H1 (cell line): ENCODE results near the gene C15orf62. TPM values are rescaled to one million over a fixed set of nuclear protein-coding genes. Genes with fewer than 3 reads are reported as not detected.

Source experiments
- CTCF ChIA-PET: fragments of 300-600 bp; sonication (Branson Sonifier 250); formaldehyde crosslinking; loops from one replicate; lab custom pipeline; 2021; ENCODE audit not compliant: partially characterized antibody; lab: Charles Lee
- POLR2A ChIA-PET: fragments of 300-600 bp; sonication (Branson Sonifier 250); formaldehyde crosslinking; loops from one replicate; lab custom pipeline; 2021; ENCODE audit warnings: inconsistent platforms; ENCODE audit not compliant: partially characterized antibody; lab: Charles Lee
- DNase-seq, 2 experiments: peaks; one replicate each; pipeline versions ENCODE4 v3.0.0 to v3.0.0-alpha.2; 2010 to 2022; ENCODE audit warnings: low spot score in 2 of 2, low read depth in 1 of 2, mixed read lengths in 1 of 2
- FAIRE-seq: peaks from 2 replicates; lab custom pipeline; 2011; peaks lifted over from hg19 to GRCh38; lab: Jason Lieb, UNC
- H2AFZ ChIP-seq: 2 replicates; pipeline ENCODE4 v1.8.1; 2012; ENCODE audit warnings: low read length, inconsistent platforms
- H2AK5ac ChIP-seq: 2 replicates; pipeline ENCODE4 v1.6.1; 2013; ENCODE audit warnings: low read depth, low read length
- H2BK120ac ChIP-seq: replicated peaks from 2 replicates; pipeline ENCODE3; 2013; ENCODE audit warnings: low read depth, low read length, inconsistent platforms
- H2BK12ac ChIP-seq: 2 replicates; pipeline ENCODE4 v1.6.1; 2013; ENCODE audit warnings: low read depth, low read length
- H2BK15ac ChIP-seq: 2 replicates; pipeline ENCODE4 v1.6.1; 2013; ENCODE audit warnings: low read length
- H2BK20ac ChIP-seq: 2 replicates; pipeline ENCODE4 v1.6.1; 2013; ENCODE audit warnings: low read length
- H2BK5ac ChIP-seq: 2 replicates; pipeline ENCODE4 v1.6.1; 2013; ENCODE audit warnings: low read depth, low read length
- H3K14ac ChIP-seq: 2 replicates; pipeline ENCODE4 v1.6.1; 2013; ENCODE audit warnings: inconsistent platforms; ENCODE audit not compliant: insufficient read length
- H3K18ac ChIP-seq: 2 replicates; pipeline ENCODE4 v1.6.1; 2013; ENCODE audit warnings: low read length; ENCODE audit errors: extremely low read depth
- H3K23ac ChIP-seq: 2 replicates; pipeline ENCODE4 v1.6.1; 2013; ENCODE audit warnings: inconsistent platforms; ENCODE audit not compliant: insufficient read length
- H3K23me2 ChIP-seq: 2 replicates; pipeline ENCODE4 v1.6.1; 2013; ENCODE audit warnings: low read depth, low read length
- H3K27ac ChIP-seq: 2 replicates; pipeline ENCODE4 v1.6.1; 2011; ENCODE audit warnings: low read depth, low read length, inconsistent platforms
- H3K27me3 ChIP-seq, 4 experiments: replicated peaks in 1 of 4; 1 replicate in 1 of 4; 2 replicates in 3 of 4; pipeline versions ENCODE4 v1.6.1 to v1.8.1; 2011 to 2013; ENCODE audit warnings: low read length in 3 of 4, mild to moderate bottlenecking in 3 of 4, inconsistent platforms in 2 of 4, mixed read lengths in 2 of 4, moderate library complexity in 1 of 4; ENCODE audit not compliant: control insufficient read depth in 3 of 4, insufficient read depth in 3 of 4; ENCODE audit errors: extremely low read depth in 1 of 4
- H3K36me3 ChIP-seq, 4 experiments: 2 replicates each; pipeline versions ENCODE4 v1.6.1 to v1.8.1; 2011 to 2013; ENCODE audit warnings: mild to moderate bottlenecking in 4 of 4, low read length in 3 of 4, moderate library complexity in 2 of 4, control low read depth in 1 of 4, inconsistent platforms in 1 of 4; ENCODE audit not compliant: insufficient read depth in 4 of 4, control insufficient read depth in 2 of 4
- H3K4ac ChIP-seq: replicated peaks from 2 replicates; pipeline ENCODE3; 2013; ENCODE audit warnings: low read length, low read depth, mixed read lengths, inconsistent platforms; ENCODE audit not compliant: insufficient read length
- H3K4me1 ChIP-seq, 4 experiments: replicated peaks in 1 of 4; 1 replicate in 1 of 4; 2 replicates in 3 of 4; pipeline versions ENCODE4 v1.6.1 to v1.8.1; 2011 to 2013; ENCODE audit warnings: low read length in 3 of 4, inconsistent platforms in 2 of 4, mixed read lengths in 1 of 4; ENCODE audit not compliant: insufficient read depth in 4 of 4, control insufficient read depth in 3 of 4
- H3K4me2 ChIP-seq, 2 experiments: 2 replicates each; pipeline versions ENCODE4 v1.6.1 to v1.8.1; 2011 to 2013; ENCODE audit warnings: low read depth in 2 of 2, low read length in 2 of 2, control low read depth in 1 of 2, inconsistent platforms in 1 of 2, mild to moderate bottlenecking in 1 of 2; ENCODE audit not compliant: insufficient read depth in 1 of 2
- H3K4me3 ChIP-seq, 4 experiments: fragments of 200-600, 300-600 bp in 1 of 4; sonication (generic), shearing (Covaris generic), sonication (Bioruptor Twin) in 1 of 4; 2 replicates each; pipeline versions ENCODE4 v1.5.1 to v1.8.1; 2011 to 2016; ENCODE audit warnings: low read length in 4 of 4, low read depth in 3 of 4, control low read depth in 2 of 4, inconsistent platforms in 2 of 4, mild to moderate bottlenecking in 2 of 4, mixed read lengths in 1 of 4, moderate library complexity in 1 of 4; ENCODE audit not compliant: insufficient read depth in 2 of 4; ENCODE audit errors: extremely low read depth in 1 of 4
- H3K56ac ChIP-seq: replicated peaks from 2 replicates; pipeline ENCODE3; 2013; ENCODE audit warnings: low read depth, mild to moderate bottlenecking, mixed read lengths, low read length, inconsistent platforms; ENCODE audit not compliant: insufficient read length
- H3K79me1 ChIP-seq: 2 replicates; pipeline ENCODE4 v1.6.1; 2013; ENCODE audit warnings: low read depth, low read length, control low read depth
- H3K79me2 ChIP-seq, 2 experiments: 2 replicates each; pipeline versions ENCODE4 v1.6.1 to v1.8.1; 2012 to 2013; ENCODE audit warnings: low read length in 2 of 2, mild to moderate bottlenecking in 2 of 2, inconsistent platforms in 1 of 2; ENCODE audit not compliant: insufficient read depth in 2 of 2, control insufficient read depth in 1 of 2
- H3K9ac ChIP-seq, 4 experiments: replicated peaks in 1 of 4; 1 replicate in 1 of 4; 2 replicates in 3 of 4; pipeline versions ENCODE4 v1.6.1 to v1.8.1; 2011 to 2013; ENCODE audit warnings: low read depth in 3 of 4, low read length in 3 of 4, control low read depth in 2 of 4, mild to moderate bottlenecking in 2 of 4, moderate library complexity in 2 of 4, inconsistent platforms in 1 of 4; ENCODE audit errors: extremely low read depth in 1 of 4
- H3K9me3 ChIP-seq, 2 experiments: 2 replicates each; pipeline versions ENCODE4 v1.6.1 to v1.8.1; 2012 to 2013; ENCODE audit warnings: mild to moderate bottlenecking in 2 of 2, moderate library complexity in 2 of 2, control low read depth in 1 of 2, inconsistent platforms in 1 of 2, low read depth in 1 of 2, low read length in 1 of 2, mixed read lengths in 1 of 2; ENCODE audit not compliant: insufficient read depth in 2 of 2
- H4K20me1 ChIP-seq, 2 experiments: replicated peaks in 1 of 2; 2 replicates each; pipeline versions ENCODE3 to v1.8.1; 2011 to 2013; ENCODE audit warnings: inconsistent platforms in 2 of 2, low read length in 2 of 2, mild to moderate bottlenecking in 1 of 2; ENCODE audit not compliant: insufficient read depth in 2 of 2, control insufficient read depth in 1 of 2
- H4K5ac ChIP-seq: 2 replicates; pipeline ENCODE4 v1.6.1; 2013; ENCODE audit warnings: low read length, low read depth, mixed read lengths, inconsistent platforms; ENCODE audit not compliant: insufficient read length
- H4K8ac ChIP-seq: 2 replicates; pipeline ENCODE4 v1.8.0; 2013; ENCODE audit warnings: mild to moderate bottlenecking, moderate library complexity, low read length, inconsistent platforms; ENCODE audit not compliant: insufficient read depth; ENCODE audit errors: extremely low read depth
- H4K91ac ChIP-seq: replicated peaks from 2 replicates; pipeline ENCODE3; 2013; ENCODE audit warnings: low read length, mixed read lengths, inconsistent platforms; ENCODE audit not compliant: insufficient read length
- EGR1 ChIP-seq: IDR thresholded peaks from 2 replicates; pipeline ENCODE4 v1.6.1; 2011; ENCODE audit warnings: low read depth, low read length, borderline replicate concordance
- GTF2F1 ChIP-seq: IDR thresholded peaks from 2 replicates; pipeline ENCODE4 v1.6.1; 2012; ENCODE audit warnings: low read depth, low read length, improper control_type of control experiment, borderline replicate concordance
- JUND ChIP-seq: IDR thresholded peaks from 2 replicates; pipeline ENCODE4 v1.6.1; 2011; ENCODE audit warnings: mild to moderate bottlenecking, improper control_type of control experiment, low read length
- POLR2AphosphoS5 ChIP-seq: IDR thresholded peaks from 2 replicates; pipeline ENCODE4 v1.6.1; 2011; ENCODE audit warnings: low read depth, low read length
- RAD21 ChIP-seq, 2 experiments: IDR thresholded peaks in 1 of 2; conservative IDR thresholded peaks in 1 of 2; 2 replicates each; pipeline ENCODE4 v1.6.1; 2011; ENCODE audit warnings: low read depth in 2 of 2, low read length in 2 of 2, improper control_type of control experiment in 1 of 2, inconsistent platforms in 1 of 2, mild to moderate bottlenecking in 1 of 2, moderate library complexity in 1 of 2
- SIRT6 ChIP-seq: IDR thresholded peaks from one replicate; pipeline ENCODE4 v1.7.1; 2012; ENCODE audit warnings: low read length, inconsistent platforms
- ZNF274 ChIP-seq: IDR thresholded peaks from 2 replicates; pipeline ENCODE4 v1.7.0; 2012; ENCODE audit warnings: low read length, borderline replicate concordance; ENCODE audit errors: extremely low read depth
- WGBS, 2 experiments: shearing (Covaris generic) in 1 of 2; methylation state at CpG; one replicate each; pipeline versions ENCODE4 v1.1.6 to v1.1.7; 2013 to 2015; ENCODE audit warnings: low lambda C conversion rate in 2 of 2, mixed read lengths in 2 of 2, inconsistent platforms in 1 of 2, low coverage in 1 of 2, missing lambda C conversion rate in 1 of 2; ENCODE audit not compliant: insufficient replicate concordance in 2 of 2, insufficient coverage in 1 of 2, insufficient read length in 1 of 2; ENCODE audit errors: extremely low coverage in 1 of 2, missing lambda C conversion rate in 1 of 2; 5-methylcytosine and 5-hydroxymethylcytosine counted together
- polyA plus RNA-seq, 7 experiments: library from polyadenylated mRNA; depleted of rRNA in 3 of 7; stranded (reverse) in 5 of 7; unstranded in 2 of 7; fragments of >200 nt in 5 of 7; fragments of 200-250 nt in 2 of 7; gene quantifications; 1 replicate in 5 of 7; 2 replicates in 1 of 7; 4 replicates in 1 of 7; pipeline versions ENCODE4 v1.2.1 to v1.2.3, GENCODE V29; 2011 to 2013; ENCODE audit warnings: missing spikeins in 2 of 7, mixed read lengths in 2 of 7
- total RNA-seq: library from RNA; stranded (reverse); fragmentation: NEBNext Ultra II Directional; extraction: Animal tissue kit (Norgen Biotek cat#: 25700); gene quantifications from 2 replicates; pipeline ENCODE4 v1.2.1, GENCODE V29; 2021
- TF ChIP-seq, protein P1 (sequence below): IDR thresholded peaks from 2 replicates; pipeline ENCODE4 v1.6.1; 2012; ENCODE audit warnings: inconsistent platforms
- TF ChIP-seq, protein P2 (sequence below): IDR thresholded peaks from 2 replicates; pipeline ENCODE4 v1.6.1; 2012; ENCODE audit warnings: low read length, inconsistent platforms
- TF ChIP-seq, protein P3 (sequence below): IDR thresholded peaks from 2 replicates; pipeline ENCODE4 v1.6.1; 2012; ENCODE audit warnings: inconsistent platforms

The C15orf62 gene
- total and polyA plus RNA-seq, 2 of the 8 experiments (the other 6 are each of a cell fraction or from before 2014, with no cell fraction given) = 0.06 to 0.56 TPM

DNA sequence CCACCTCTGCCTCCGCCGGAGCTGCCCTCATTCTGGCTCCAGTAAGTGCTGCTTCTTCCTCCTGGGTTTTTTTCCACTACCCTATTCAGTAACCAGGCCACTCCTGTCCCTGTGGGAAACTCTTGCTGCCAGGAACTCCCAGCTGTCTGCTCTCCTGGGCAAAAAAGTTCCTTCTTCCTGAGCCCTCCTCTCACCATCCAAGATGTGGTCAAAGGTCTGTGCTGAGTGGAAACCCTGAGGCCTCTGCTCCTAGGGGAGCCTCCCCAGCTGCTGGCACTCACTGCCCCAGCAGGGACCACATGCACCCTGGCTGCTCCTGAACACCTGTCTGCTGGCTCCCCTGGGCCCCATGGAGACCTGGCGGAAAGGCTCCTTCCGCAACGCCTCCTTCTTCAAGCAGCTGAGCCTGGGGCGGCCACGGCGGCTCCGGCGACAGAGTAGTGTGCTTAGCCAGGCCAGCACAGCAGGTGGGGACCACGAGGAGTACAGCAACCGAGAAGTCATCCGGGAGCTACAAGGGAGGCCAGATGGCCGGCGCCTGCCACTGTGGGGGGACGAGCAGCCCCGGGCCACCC lies 454 bp downstream of the C15orf62 start:
- H2BK12ac ChIP-seq = no peak overlapping the region
- H3K27ac ChIP-seq = no peak overlapping the region
- no peak overlapping the region for H2AK5ac ChIP-seq
- H2BK20ac ChIP-seq = no peak overlapping the region
- no peak overlapping the region for H2BK15ac ChIP-seq
- H3K79me1 ChIP-seq = no peaks in the 10 kb centered on the region; the same call in 1 of the 2 replicates
- no peak overlapping the region for H2AFZ ChIP-seq
- no peaks in the 10 kb centered on the region for H3K79me2 ChIP-seq
- no peak overlapping the region for H4K5ac ChIP-seq
- no peak overlapping the region for H2BK5ac ChIP-seq
- no peak overlapping the region for H3K14ac ChIP-seq
- WGBS, 2 experiments = 96% methylated on average over 17 of the region's 17 CpGs; no CpG with 5 or more reads in 1 of the 2 experiments
- FAIRE-seq (no peak), DNase-seq (no peak)
- H3K23me2 ChIP-seq = no peaks in the 10 kb centered on the region
- H3K4me3 ChIP-seq = no peak overlapping the region
- H3K4me2 ChIP-seq = no peak overlapping the region
- H4K20me1 ChIP-seq = peaks cover 0 to 2% of the 10 kb centered on the region in 2 experiments
- H3K36me3 ChIP-seq = peaks cover 0 to 14% (median 3%) of the 10 kb centered on the region in 4 experiments; a peak in 2 of 8 replicates
- no peaks in the 10 kb centered on the region for H3K9me3 ChIP-seq
- H3K23ac ChIP-seq = no peak overlapping the region
- no peak overlapping the region for H4K91ac ChIP-seq
- H2BK120ac ChIP-seq = no peak overlapping the region
- no peak overlapping the region for H3K56ac ChIP-seq
- CTCF ChIA-PET = interaction anchor here (0.6 to 15.3 kb wide), 10 partner anchors 13 to 250 kb away, joined by 3 to 184 read pairs (median 4); partner anchors contain the start of gene VPS18
- no peak overlapping the region for H3K9ac ChIP-seq
- no peak overlapping the region for H4K8ac ChIP-seq
- POLR2A ChIA-PET = interaction anchor here (1.1 to 2.7 kb wide), 4 partner anchors 12 to 320 kb away, joined by 3 to 11 read pairs (median 5); no protein-coding TSS in a partner anchor
- H3K18ac ChIP-seq = no peak overlapping the region
- H3K27me3 ChIP-seq = no peaks in the 10 kb centered on the region
- H3K4me1 ChIP-seq = peaks cover 0 to 22% (median 12%) of the 10 kb centered on the region in 4 experiments; a peak in 6 of 7 replicates
- no peak overlapping the region for H3K4ac ChIP-seq
- TF ChIP-seq ZNF274 (no peak), EGR1 (no peak), GTF2F1 (no peak), JUND (no peak), SIRT6 (no peak), RAD21 (IDR thresholded peaks at IDR 0.05 in 1 of 2, conservative IDR thresholded peaks at IDR 0.05 in 1 of 2; ENCODE audit: low read depth in 2 of 2, low read length in 2 of 2) (no peak), POLR2AphosphoS5 (no peak)
- TF ChIP-seq, protein P1, sequence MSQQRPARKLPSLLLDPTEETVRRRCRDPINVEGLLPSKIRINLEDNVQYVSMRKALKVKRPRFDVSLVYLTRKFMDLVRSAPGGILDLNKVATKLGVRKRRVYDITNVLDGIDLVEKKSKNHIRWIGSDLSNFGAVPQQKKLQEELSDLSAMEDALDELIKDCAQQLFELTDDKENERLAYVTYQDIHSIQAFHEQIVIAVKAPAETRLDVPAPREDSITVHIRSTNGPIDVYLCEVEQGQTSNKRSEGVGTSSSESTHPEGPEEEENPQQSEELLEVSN = no peak
- TF ChIP-seq, protein P2, sequence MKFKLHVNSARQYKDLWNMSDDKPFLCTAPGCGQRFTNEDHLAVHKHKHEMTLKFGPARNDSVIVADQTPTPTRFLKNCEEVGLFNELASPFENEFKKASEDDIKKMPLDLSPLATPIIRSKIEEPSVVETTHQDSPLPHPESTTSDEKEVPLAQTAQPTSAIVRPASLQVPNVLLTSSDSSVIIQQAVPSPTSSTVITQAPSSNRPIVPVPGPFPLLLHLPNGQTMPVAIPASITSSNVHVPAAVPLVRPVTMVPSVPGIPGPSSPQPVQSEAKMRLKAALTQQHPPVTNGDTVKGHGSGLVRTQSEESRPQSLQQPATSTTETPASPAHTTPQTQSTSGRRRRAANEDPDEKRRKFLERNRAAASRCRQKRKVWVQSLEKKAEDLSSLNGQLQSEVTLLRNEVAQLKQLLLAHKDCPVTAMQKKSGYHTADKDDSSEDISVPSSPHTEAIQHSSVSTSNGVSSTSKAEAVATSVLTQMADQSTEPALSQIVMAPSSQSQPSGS = no peak
- TF ChIP-seq, protein P3, sequence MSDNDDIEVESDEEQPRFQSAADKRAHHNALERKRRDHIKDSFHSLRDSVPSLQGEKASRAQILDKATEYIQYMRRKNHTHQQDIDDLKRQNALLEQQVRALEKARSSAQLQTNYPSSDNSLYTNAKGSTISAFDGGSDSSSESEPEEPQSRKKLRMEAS = no peak
